C4-2B (cell line): ENCODE results near the gene PTPRD.

Experiments used
- CTCF ChIP-seq: fragments of 450-650 bp; conservative IDR thresholded peaks from 2 replicates; pipeline ENCODE4 v1.5.1; 2017; ENCODE audit warnings: mild to moderate bottlenecking
- ZFX ChIP-seq: fragments of 450-650 bp; IDR thresholded peaks from 2 replicates; pipeline ENCODE4 v1.6.1; 2017

- TF ChIP-seq CTCF: no peak
- TF ChIP-seq ZFX: no peak
Observed at GRCh38 chr9:8859416-8859815, 1753.4 kb downstream of the PTPRD start.
